GM19035 (cell line): ENCODE measurements around the gene NAV1.

ENCODE experiments used
- ATAC-seq: cut with Tn5 transposase; IDR thresholded peaks from one replicate; pipeline ENCODE4 v1.9.1; 2021; ENCODE audit not compliant: unreplicated experiment

Gene NAV1

GRCh38 chr1:201502511-201502857 is 36.4 kb upstream of the NAV1 start:
- no peak for ATAC-seq

GRCh38 chr1:201503397-201504176 is 35.3 kb upstream of the NAV1 start:
- no peak for ATAC-seq

GRCh38 chr1:201504179-201504631 is 34.7 kb upstream of the NAV1 start:
- ATAC-seq: no peak

GRCh38 chr1:201504799-201505502 is 34.0 kb upstream of the NAV1 start:
- ATAC-seq: no peak

- no peak for ATAC-seq
Observed at GRCh38 chr1:201505503-201505890, 33.4 kb upstream of the NAV1 start.

GRCh38 chr1:201506092-201506491 is 32.8 kb upstream of the NAV1 start:
- ATAC-seq: no peak

- peak; percentile 87 for ATAC-seq
Observed at GRCh38 chr1:201506557-201507359, 32.2 kb upstream of the NAV1 start, which contains the start of gene CSRP1. Gene CSRP1 (minus strand): TSS chr1:201507123. CDS start chr1:201496303, 10,820 bp downstream.

- peak; percentile 20 for ATAC-seq
Observed at GRCh38 chr1:201507360-201507675, 31.6 kb upstream of the NAV1 start.

GRCh38 chr1:201508809-201509208 is 30.1 kb upstream of the NAV1 start:
- no peak for ATAC-seq

- ATAC-seq: no peak
Observed at GRCh38 chr1:201509601-201510374, 29.1 kb upstream of the NAV1 start.

- no peak for ATAC-seq
Observed at GRCh38 chr1:201510734-201511133, 28.2 kb upstream of the NAV1 start.

GRCh38 chr1:201511396-201511940 is 27.5 kb upstream of the NAV1 start:
- ATAC-seq: no peak

- peak; percentile 38 for ATAC-seq
Observed at GRCh38 chr1:201511941-201512539, 26.9 kb upstream of the NAV1 start.

GRCh38 chr1:201513498-201514243 is 25.3 kb upstream of the NAV1 start:
- ATAC-seq: no peak

GRCh38 chr1:201514466-201514865 is 24.5 kb upstream of the NAV1 start:
- ATAC-seq: no peak

GRCh38 chr1:201515062-201515750 is 23.7 kb upstream of the NAV1 start:
- no peak for ATAC-seq

GRCh38 chr1:201515895-201516294 is 23.0 kb upstream of the NAV1 start:
- ATAC-seq: no peak

GRCh38 chr1:201516511-201517127 is 22.3 kb upstream of the NAV1 start:
- no peak for ATAC-seq

- no peak for ATAC-seq
Observed at GRCh38 chr1:201517631-201518030, 21.3 kb upstream of the NAV1 start.
